ENCODE measurements around the gene KLHL29. TPM values are rescaled to one million over a fixed set of nuclear protein-coding genes. Genes with fewer than 3 reads are reported as not detected.

The KLHL29 gene
- total RNA-seq, 1 experiment from 2014 or later = 2.4 TPM

- Histone ChIP-seq H3K23ac (ENCODE audit: insufficient read length, low read depth, low read length) (no peak overlapping the region), H4K8ac (replicated peaks; ENCODE audit: insufficient read length, low read depth, low read length) (no peak overlapping the region), H2BK5ac (ENCODE audit: insufficient read length, low read length) (no peak overlapping the region), H4K5ac (ENCODE audit: insufficient read length, low read depth, low read length) (no peak overlapping the region), H2AFZ (ENCODE audit: low read length) (no peak overlapping the region), H3K4me1 (ENCODE audit: insufficient read depth, low read length) (no peaks in the 10 kb centered on the region), H3K9ac (ENCODE audit: extremely low read depth, insufficient read length, low read length) (no peak overlapping the region), H2BK15ac (ENCODE audit: low read depth, low read length) (no peak overlapping the region), H3K27me3 (ENCODE audit: insufficient read depth, low read length) (no peaks in the 10 kb centered on the region), H3K4ac (ENCODE audit: low read depth, low read length) (no peak overlapping the region), H3K18ac (ENCODE audit: insufficient read length, low read depth, low read length) (no peak overlapping the region), H2AK5ac (ENCODE audit: insufficient read length, low read length) (no peak overlapping the region), H3K27ac (ENCODE audit: insufficient read length, low read depth, low read length) (no peak overlapping the region), H2BK12ac (ENCODE audit: insufficient read length, low read depth, low read length) (no peak overlapping the region), H4K91ac (ENCODE audit: insufficient read length, low read depth, low read length) (no peak overlapping the region), H3K56ac (ENCODE audit: insufficient read length, low read depth, low read length) (no peak overlapping the region), H3K23me2 (ENCODE audit: insufficient read length, low read depth, low read length, poor library complexity, severe bottlenecking) (no peaks in the 10 kb centered on the region), H4K20me1 (ENCODE audit: control insufficient read depth, insufficient read depth, insufficient read length) (no peaks in the 10 kb centered on the region), H2BK120ac (ENCODE audit: low read depth, low read length, poor library complexity, severe bottlenecking) (no peak overlapping the region), H3K14ac (ENCODE audit: insufficient read depth, low read length) (no peak overlapping the region), H3T11ph (ENCODE audit: low read length) (no peak overlapping the region), H3K79me2 (ENCODE audit: insufficient read depth, low read length) (no peaks in the 10 kb centered on the region), H3K4me2 (ENCODE audit: insufficient read depth, insufficient read length, low read length) (no peak overlapping the region), H3K79me1 (ENCODE audit: insufficient read depth, low read depth, low read length, poor library complexity, severe bottlenecking) (no peaks in the 10 kb centered on the region), H2BK20ac (ENCODE audit: low read depth, low read length, poor library complexity, severe bottlenecking) (no peak overlapping the region), H3K9me3 (ENCODE audit: control insufficient read depth, low read depth, low read length) (no peaks in the 10 kb centered on the region)
- no peak overlapping the region for H3K4me3 Mint-ChIP-seq
- no peaks in the 10 kb centered on the region for H3K9me3 Mint-ChIP-seq
- TF ChIP-seq CTCF (conservative IDR thresholded peaks at IDR 0.05) = no peak
- DNase-seq = no peak
- WGBS (ENCODE audit: extremely low coverage, insufficient read length, low lambda C conversion rate) = no CpG with 5 or more reads among the region's 10 CpGs
- peak overlapping the region in 2 of 3 experiments; percentile 18 to 79; a peak in 2 of 7 replicates for H3K27ac Mint-ChIP-seq
- no peaks in the 10 kb centered on the region for H3K36me3 Mint-ChIP-seq (ENCODE audit: insufficient read depth in 1 of 3, low read depth in 3 of 3)
- H3K4me1 Mint-ChIP-seq = peaks cover 12 to 16% of the 10 kb centered on the region in 2 experiments
- H3K27me3 Mint-ChIP-seq (ENCODE audit: low read depth) = no peaks in the 10 kb centered on the region; the same call in 1 of the 2 replicates
Measured at GRCh38 chr2:23599667-23600066, 214.7 kb downstream of the KLHL29 start.
